Measurements from ENCODE around the gene DNAJB14. TPM values are rescaled to one million over a fixed set of nuclear protein-coding genes. Genes with fewer than 3 reads are reported as not detected.

Gene DNAJB14
- total and polyA plus RNA-seq, 2 donors (not counting 3 experiments of a cell fraction or from before 2014, with no cell fraction given): 9.2 to 56.7 TPM

- no TSS peak for BruUV-seq (replicated peaks)
- ChIA-PET POLR2A (no interaction called here), CTCF (no interaction called here)
- Histone ChIP-seq H3K4me3 (replicated peaks in 1 of 3; ENCODE audit: insufficient read depth in 1 of 3, low read depth in 1 of 3, low read length in 3 of 3) (no peak overlapping the region), H3K4me1 (ENCODE audit: control insufficient read depth, extremely low read depth, insufficient read depth, low read length) (no peaks in the 10 kb centered on the region), H3K9me1 (replicated peaks; ENCODE audit: control insufficient read depth, extremely low read depth, insufficient read depth, low read length) (no peaks in the 10 kb centered on the region), H3K79me2 (ENCODE audit: control insufficient read depth, insufficient read depth, low read length) (no peaks in the 10 kb centered on the region), H3K9ac (replicated peaks; ENCODE audit: extremely low read depth, insufficient read depth, low read length) (no peak overlapping the region), H3K36me3 (ENCODE audit: control insufficient read depth in 2 of 2, extremely low read depth in 1 of 2, insufficient read depth in 2 of 2, low read length in 2 of 2) (no peaks in the 10 kb centered on the region), H3K27me3 (ENCODE audit: control insufficient read depth in 2 of 2, insufficient read depth in 2 of 2, low read length in 2 of 2) (no peaks in the 10 kb centered on the region), H3K27ac (ENCODE audit: insufficient read depth, low read depth, low read length) (no peak overlapping the region), H3K4me2 (ENCODE audit: insufficient read depth, low read length) (no peak overlapping the region), H3K9me3 (replicated peaks; ENCODE audit: control insufficient read depth, insufficient read depth, low read length) (no peaks in the 10 kb centered on the region), H4K20me1 (replicated peaks; ENCODE audit: control insufficient read depth, extremely low read depth, insufficient read depth, low read length) (no peaks in the 10 kb centered on the region), H2AFZ (ENCODE audit: low read depth, low read length) (no peak overlapping the region)
- no peak for TF ChIP-seq JUN (IDR thresholded peaks at IDR 0.05; ENCODE audit: borderline replicate concordance, insufficient read depth, insufficient read length, low read depth)
- TF ChIP-seq FOS (IDR thresholded peaks at IDR 0.05; ENCODE audit: borderline replicate concordance, insufficient read depth, low read length): no peak
- TF ChIP-seq POLR2AphosphoS5 (IDR thresholded peaks at IDR 0.05; ENCODE audit: insufficient read depth, low read depth, low read length): no peak
- TF ChIP-seq, protein P1, sequence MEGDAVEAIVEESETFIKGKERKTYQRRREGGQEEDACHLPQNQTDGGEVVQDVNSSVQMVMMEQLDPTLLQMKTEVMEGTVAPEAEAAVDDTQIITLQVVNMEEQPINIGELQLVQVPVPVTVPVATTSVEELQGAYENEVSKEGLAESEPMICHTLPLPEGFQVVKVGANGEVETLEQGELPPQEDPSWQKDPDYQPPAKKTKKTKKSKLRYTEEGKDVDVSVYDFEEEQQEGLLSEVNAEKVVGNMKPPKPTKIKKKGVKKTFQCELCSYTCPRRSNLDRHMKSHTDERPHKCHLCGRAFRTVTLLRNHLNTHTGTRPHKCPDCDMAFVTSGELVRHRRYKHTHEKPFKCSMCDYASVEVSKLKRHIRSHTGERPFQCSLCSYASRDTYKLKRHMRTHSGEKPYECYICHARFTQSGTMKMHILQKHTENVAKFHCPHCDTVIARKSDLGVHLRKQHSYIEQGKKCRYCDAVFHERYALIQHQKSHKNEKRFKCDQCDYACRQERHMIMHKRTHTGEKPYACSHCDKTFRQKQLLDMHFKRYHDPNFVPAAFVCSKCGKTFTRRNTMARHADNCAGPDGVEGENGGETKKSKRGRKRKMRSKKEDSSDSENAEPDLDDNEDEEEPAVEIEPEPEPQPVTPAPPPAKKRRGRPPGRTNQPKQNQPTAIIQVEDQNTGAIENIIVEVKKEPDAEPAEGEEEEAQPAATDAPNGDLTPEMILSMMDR (IDR thresholded peaks at IDR 0.05; ENCODE audit: extremely low read depth in 1 of 2, insufficient read depth in 1 of 2, low read depth in 1 of 2, low read length in 2 of 2): no peak
- TF ChIP-seq GATA2 (IDR thresholded peaks at IDR 0.05; ENCODE audit: insufficient read depth, insufficient read length, low read depth, low read length): no peak
- no peak for TF ChIP-seq POLR2A (IDR thresholded peaks at IDR 0.05; ENCODE audit: low read depth, low read length)
- TF ChIP-seq MYC (IDR thresholded peaks at IDR 0.05; ENCODE audit: low read depth, low read length): no peak
- TF ChIP-seq, protein P2, sequence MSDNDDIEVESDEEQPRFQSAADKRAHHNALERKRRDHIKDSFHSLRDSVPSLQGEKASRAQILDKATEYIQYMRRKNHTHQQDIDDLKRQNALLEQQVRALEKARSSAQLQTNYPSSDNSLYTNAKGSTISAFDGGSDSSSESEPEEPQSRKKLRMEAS (IDR thresholded peaks at IDR 0.05; ENCODE audit: insufficient read depth, insufficient read length): no peak
- no peak for TF ChIP-seq EZH2 (IDR thresholded peaks at IDR 0.05; ENCODE audit: borderline replicate concordance, low read depth, low read length, severe bottlenecking)
- intact Hi-C loops (cut with micrococcal nuclease): no loop called here
- FAIRE-seq (no peak), DNase-seq (ENCODE audit: low read depth, low spot score) (no peak)
- dilution Hi-C loops (cut with MboI; ENCODE audit: extremely low pct_ligation_motif_present, low sequenced_read_pairs): no loop called here
These were observed 99.5 kb downstream of the DNAJB14 start for GRCh38 chr4:99846891-99847290.

Other genes with a start within 250 kb of the DNAJB14 start
- not detected in 2 replicates for gene DAPP1, start 129.8 kb downstream of the DNAJB14 start, total RNA-seq
- gene DAPP1, start 129.8 kb downstream of the DNAJB14 start, polyA plus RNA-seq: not detected in 2 replicates
- gene LAMTOR3, start 52.2 kb downstream of the DNAJB14 start, total RNA-seq: 25.3 and 29.1 TPM in 2 replicates
- 25.3 and 31.0 TPM in 2 replicates for gene LAMTOR3, start 52.2 kb downstream of the DNAJB14 start, polyA plus RNA-seq
- 682 and 704 TPM in 2 replicates for gene H2AZ1, start 3.7 kb upstream of the DNAJB14 start, total RNA-seq
- gene H2AZ1, start 3.7 kb upstream of the DNAJB14 start, polyA plus RNA-seq: 415 and 715 TPM in 2 replicates
- gene DDIT4L, start 243.8 kb upstream of the DNAJB14 start, total RNA-seq: 1.4 and 2.0 TPM in 2 replicates
- 0.62 and 0.73 TPM in 2 replicates for gene DDIT4L, start 243.8 kb upstream of the DNAJB14 start, polyA plus RNA-seq

Measured in endothelial cell of umbilical vein (primary cell).